ENCODE measurements around the gene C9orf57. TPM values are rescaled to one million over a fixed set of nuclear protein-coding genes. Genes with fewer than 3 reads are reported as not detected.

The C9orf57 gene
- total and polyA plus RNA-seq, 2 of the 13 experiments (the other 11 are each of a cell fraction or from before 2014, with no cell fraction given) = 0.09 TPM; not detected in 1

GRCh38 chr9:72089451-72090130 lies 29.2 kb upstream of the C9orf57 start:
- in situ Hi-C loops (cut with HindIII; ENCODE audit: extremely low pct_ligation_motif_present, low pct_unique_long_range_greater_than_20kb) (no loop called here), intact Hi-C loops (cut with micrococcal nuclease; ENCODE audit: unreplicated experiment) (no loop called here)
- ATAC-seq (no peak), DNase-seq (ENCODE audit: low spot score) (no peak), FAIRE-seq (no peak)
- Histone ChIP-seq H4K20me1 (ENCODE audit: insufficient read depth, low read length) (no peaks in the 10 kb centered on the region), H3K9ac (ENCODE audit: insufficient read depth, low read depth, low read length) (no peak overlapping the region), H3K9me3 (ENCODE audit: low read length) (no peaks in the 10 kb centered on the region), H3K27me3 (ENCODE audit: control insufficient read depth in 1 of 2, insufficient read depth in 2 of 2, low read length in 2 of 2) (no peaks in the 10 kb centered on the region), H3K4me1 (ENCODE audit: insufficient read depth, low read length) (no peaks in the 10 kb centered on the region), H3K4me3 (replicated peaks in 1 of 3; ENCODE audit: insufficient read depth in 1 of 3, low read depth in 2 of 3, low read length in 3 of 3) (no peak overlapping the region), H3K36me3 (replicated peaks in 1 of 2; ENCODE audit: control insufficient read depth in 1 of 2, insufficient read depth in 2 of 2, low read length in 2 of 2) (no peaks in the 10 kb centered on the region), H3K4me2 (ENCODE audit: low read depth, low read length) (no peak overlapping the region), H3K79me2 (ENCODE audit: insufficient read depth, low read length) (no peaks in the 10 kb centered on the region), H2AFZ (ENCODE audit: low read length) (no peak overlapping the region), H3K27ac (ENCODE audit: extremely low read length, insufficient read depth, low read length) (no peak overlapping the region)
- 24% methylated on average over 2 of the region's 2 CpGs for WGBS (ENCODE audit: low lambda C conversion rate)
- ChIA-PET CTCF (ENCODE audit: low intra/inter-chr PET ratio, low total read pairs) (no interaction called here), POLR2A (no interaction called here)
- TF ChIP-seq MATR3 (CRISPR knock-in tag; IDR thresholded peaks at IDR 0.05) (no peak), ZBTB10 (CRISPR knock-in tag; IDR thresholded peaks at IDR 0.05; ENCODE audit: borderline replicate concordance) (no peak), ZNF607 (CRISPR knock-in tag; IDR thresholded peaks at IDR 0.05; ENCODE audit: borderline replicate concordance) (no peak), SMARCC2 (IDR thresholded peaks at IDR 0.05) (no peak), GZF1 (CRISPR knock-in tag; IDR thresholded peaks at IDR 0.05) (no peak), MTA1 (CRISPR knock-in tag; IDR thresholded peaks at IDR 0.05; ENCODE audit: borderline replicate concordance) (no peak), PAWR (CRISPR knock-in tag; IDR thresholded peaks at IDR 0.05; ENCODE audit: borderline replicate concordance) (no peak)
- TF ChIP-seq, protein P1, sequence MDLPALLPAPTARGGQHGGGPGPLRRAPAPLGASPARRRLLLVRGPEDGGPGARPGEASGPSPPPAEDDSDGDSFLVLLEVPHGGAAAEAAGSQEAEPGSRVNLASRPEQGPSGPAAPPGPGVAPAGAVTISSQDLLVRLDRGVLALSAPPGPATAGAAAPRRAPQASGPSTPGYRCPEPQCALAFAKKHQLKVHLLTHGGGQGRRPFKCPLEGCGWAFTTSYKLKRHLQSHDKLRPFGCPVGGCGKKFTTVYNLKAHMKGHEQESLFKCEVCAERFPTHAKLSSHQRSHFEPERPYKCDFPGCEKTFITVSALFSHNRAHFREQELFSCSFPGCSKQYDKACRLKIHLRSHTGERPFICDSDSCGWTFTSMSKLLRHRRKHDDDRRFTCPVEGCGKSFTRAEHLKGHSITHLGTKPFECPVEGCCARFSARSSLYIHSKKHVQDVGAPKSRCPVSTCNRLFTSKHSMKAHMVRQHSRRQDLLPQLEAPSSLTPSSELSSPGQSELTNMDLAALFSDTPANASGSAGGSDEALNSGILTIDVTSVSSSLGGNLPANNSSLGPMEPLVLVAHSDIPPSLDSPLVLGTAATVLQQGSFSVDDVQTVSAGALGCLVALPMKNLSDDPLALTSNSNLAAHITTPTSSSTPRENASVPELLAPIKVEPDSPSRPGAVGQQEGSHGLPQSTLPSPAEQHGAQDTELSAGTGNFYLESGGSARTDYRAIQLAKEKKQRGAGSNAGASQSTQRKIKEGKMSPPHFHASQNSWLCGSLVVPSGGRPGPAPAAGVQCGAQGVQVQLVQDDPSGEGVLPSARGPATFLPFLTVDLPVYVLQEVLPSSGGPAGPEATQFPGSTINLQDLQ (CRISPR knock-in tag; IDR thresholded peaks at IDR 0.05) = no peak
- TF ChIP-seq, protein P2, sequence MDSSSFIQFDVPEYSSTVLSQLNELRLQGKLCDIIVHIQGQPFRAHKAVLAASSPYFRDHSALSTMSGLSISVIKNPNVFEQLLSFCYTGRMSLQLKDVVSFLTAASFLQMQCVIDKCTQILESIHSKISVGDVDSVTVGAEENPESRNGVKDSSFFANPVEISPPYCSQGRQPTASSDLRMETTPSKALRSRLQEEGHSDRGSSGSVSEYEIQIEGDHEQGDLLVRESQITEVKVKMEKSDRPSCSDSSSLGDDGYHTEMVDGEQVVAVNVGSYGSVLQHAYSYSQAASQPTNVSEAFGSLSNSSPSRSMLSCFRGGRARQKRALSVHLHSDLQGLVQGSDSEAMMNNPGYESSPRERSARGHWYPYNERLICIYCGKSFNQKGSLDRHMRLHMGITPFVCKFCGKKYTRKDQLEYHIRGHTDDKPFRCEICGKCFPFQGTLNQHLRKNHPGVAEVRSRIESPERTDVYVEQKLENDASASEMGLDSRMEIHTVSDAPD (CRISPR knock-in tag; IDR thresholded peaks at IDR 0.05) = no peak
- no TSS peak for BruUV-seq (replicated peaks)

Measured in HepG2 (cell line).